IPS-15b (cell line): ENCODE data around the gene ARHGAP26.

Experiments used
- H3K27me3 ChIP-seq: one replicate; pipeline ENCODE4 v1.6.1; 2013; ENCODE audit warnings: low read length; ENCODE audit not compliant: control insufficient read depth, insufficient read depth
- H3K36me3 ChIP-seq: one replicate; pipeline ENCODE4 v1.6.1; 2013; ENCODE audit warnings: low read length; ENCODE audit not compliant: control insufficient read depth, insufficient read depth
- H3K4me1 ChIP-seq: one replicate; pipeline ENCODE4 v1.6.1; 2013; ENCODE audit warnings: mild to moderate bottlenecking, low read length; ENCODE audit not compliant: control insufficient read depth, insufficient read depth
- H3K4me3 ChIP-seq: one replicate; pipeline ENCODE4 v1.5.1; 2013; ENCODE audit warnings: low read depth, low read length
- H3K9ac ChIP-seq: one replicate; pipeline ENCODE4 v1.6.1; 2013; ENCODE audit warnings: low read depth, mild to moderate bottlenecking, low read length
- H3K9me3 ChIP-seq: one replicate; pipeline ENCODE4 v1.6.1; 2013; ENCODE audit warnings: mild to moderate bottlenecking, low read length; ENCODE audit not compliant: control insufficient read depth, insufficient read depth

ARHGAP26 gene

GRCh38 chr5:142878638-142879037, 108.5 kb downstream of the ARHGAP26 start:
- Histone ChIP-seq H3K36me3 (no peaks in the 10 kb centered on the region), H3K27me3 (no peaks in the 10 kb centered on the region), H3K9ac (no peak overlapping the region), H3K4me3 (no peak overlapping the region), H3K4me1 (peaks cover 13% of the 10 kb centered on the region), H3K9me3 (no peaks in the 10 kb centered on the region)

GRCh38 chr5:142881076-142881783, 111.1 kb downstream of the ARHGAP26 start:
- no peaks in the 10 kb centered on the region for H3K36me3 ChIP-seq
- no peaks in the 10 kb centered on the region for H3K9me3 ChIP-seq
- H3K9ac ChIP-seq, result no peak overlapping the region
- H3K27me3 ChIP-seq, result no peaks in the 10 kb centered on the region
- no peak overlapping the region for H3K4me3 ChIP-seq
- peaks cover 13% of the 10 kb centered on the region for H3K4me1 ChIP-seq

GRCh38 chr5:142881784-142882126, 111.6 kb downstream of the ARHGAP26 start:
- no peak overlapping the region for H3K9ac ChIP-seq

GRCh38 chr5:142883025-142883424, 112.8 kb downstream of the ARHGAP26 start:
- Histone ChIP-seq H3K27me3 (no peaks in the 10 kb centered on the region), H3K4me1 (peaks cover 13% of the 10 kb centered on the region), H3K36me3 (no peaks in the 10 kb centered on the region), H3K4me3 (no peak overlapping the region), H3K9ac (no peak overlapping the region), H3K9me3 (no peaks in the 10 kb centered on the region)

More at GRCh38 chr5:142881784-142882126, 111.6 kb downstream of the ARHGAP26 start:
- Histone ChIP-seq H3K27me3 (no peaks in the 10 kb centered on the region), H3K4me1 (peaks cover 13% of the 10 kb centered on the region), H3K9me3 (no peaks in the 10 kb centered on the region), H3K4me3 (no peak overlapping the region), H3K36me3 (no peaks in the 10 kb centered on the region)

- Histone ChIP-seq H3K36me3 (no peaks in the 10 kb centered on the region), H3K4me3 (no peak overlapping the region), H3K9ac (no peak overlapping the region), H3K9me3 (no peaks in the 10 kb centered on the region), H3K27me3 (no peaks in the 10 kb centered on the region), H3K4me1 (peaks cover 13% of the 10 kb centered on the region)
Observed at GRCh38 chr5:142883438-142883837, 113.3 kb downstream of the ARHGAP26 start.

GRCh38 chr5:142884029-142884428, 113.9 kb downstream of the ARHGAP26 start:
- no peak overlapping the region for H3K4me3 ChIP-seq
- no peaks in the 10 kb centered on the region for H3K9me3 ChIP-seq
- no peaks in the 10 kb centered on the region for H3K36me3 ChIP-seq
- no peak overlapping the region for H3K9ac ChIP-seq
- H3K27me3 ChIP-seq, result no peaks in the 10 kb centered on the region
- peaks cover 13% of the 10 kb centered on the region for H3K4me1 ChIP-seq

- Histone ChIP-seq H3K36me3 (no peaks in the 10 kb centered on the region), H3K4me3 (no peak overlapping the region), H3K9ac (no peak overlapping the region), H3K27me3 (no peaks in the 10 kb centered on the region), H3K4me1 (peaks cover 10% of the 10 kb centered on the region), H3K9me3 (no peaks in the 10 kb centered on the region)
Observed at GRCh38 chr5:142886211-142886610, 116.0 kb downstream of the ARHGAP26 start.

- Histone ChIP-seq H3K4me1 (peaks cover 3% of the 10 kb centered on the region), H3K27me3 (no peaks in the 10 kb centered on the region), H3K9me3 (no peaks in the 10 kb centered on the region), H3K4me3 (no peak overlapping the region), H3K36me3 (no peaks in the 10 kb centered on the region), H3K9ac (no peak overlapping the region)
Observed at GRCh38 chr5:142886956-142887355, 116.8 kb downstream of the ARHGAP26 start.

GRCh38 chr5:142888469-142889085, 118.4 kb downstream of the ARHGAP26 start:
- Histone ChIP-seq H3K4me3 (no peak overlapping the region), H3K4me1 (no peaks in the 10 kb centered on the region), H3K9me3 (no peaks in the 10 kb centered on the region), H3K36me3 (no peaks in the 10 kb centered on the region), H3K27me3 (no peaks in the 10 kb centered on the region), H3K9ac (no peak overlapping the region)

- Histone ChIP-seq H3K4me3 (no peak overlapping the region), H3K4me1 (peaks cover 12% of the 10 kb centered on the region), H3K27me3 (no peaks in the 10 kb centered on the region), H3K9me3 (no peaks in the 10 kb centered on the region), H3K9ac (no peak overlapping the region), H3K36me3 (no peaks in the 10 kb centered on the region)
Observed at GRCh38 chr5:142892021-142892420, 121.8 kb downstream of the ARHGAP26 start.

GRCh38 chr5:142894315-142894714, 124.1 kb downstream of the ARHGAP26 start:
- Histone ChIP-seq H3K27me3 (no peaks in the 10 kb centered on the region), H3K9me3 (no peaks in the 10 kb centered on the region), H3K4me3 (no peak overlapping the region), H3K4me1 (peaks cover 17% of the 10 kb centered on the region), H3K36me3 (no peaks in the 10 kb centered on the region), H3K9ac (no peak overlapping the region)

- peaks cover 17% of the 10 kb centered on the region for H3K4me1 ChIP-seq
- no peaks in the 10 kb centered on the region for H3K27me3 ChIP-seq
- no peak overlapping the region for H3K9ac ChIP-seq
- no peaks in the 10 kb centered on the region for H3K9me3 ChIP-seq
- H3K4me3 ChIP-seq, result no peak overlapping the region
- H3K36me3 ChIP-seq, result no peaks in the 10 kb centered on the region
Observed at GRCh38 chr5:142894749-142895148, 124.6 kb downstream of the ARHGAP26 start.
